Activated CD8-positive, alpha-beta T cell treated with anti-CD3 and anti-CD28 coated beads for 36 hours (primary cell): Measurements from ENCODE around the gene CLRN1. TPM values are rescaled to one million over a fixed set of nuclear protein-coding genes. Genes with fewer than 3 reads are reported as not detected.

Source experiments
- ATAC-seq: fragments of 200-7000 bp; cut with Tn5 transposase; one replicate; pipeline ENCODE4 v1.10.0; 2021; ENCODE audit warnings: mild to moderate bottlenecking, moderate library complexity
- CTCF ChIA-PET: fragments of 350-600 bp; sonication (Branson Sonifier 250); formaldehyde crosslinking; loops from one replicate; lab custom pipeline; 2021; ENCODE audit warnings: antibody characterized with exemption; lab: Charles Lee
- POLR2A ChIA-PET: fragments of 350-600 bp; sonication (Branson Sonifier 250); formaldehyde crosslinking; loops from one replicate; lab custom pipeline; 2021; ENCODE audit warnings: antibody characterized with exemption; lab: Charles Lee
- DNase-seq: peaks from one replicate; pipeline ENCODE4 v3.0.0-alpha.2; 2020
- H3K27ac Mint-ChIP-seq: one replicate; pipeline ENCODE4 v1.8.0; 2021; ENCODE audit warnings: mild to moderate bottlenecking, mixed read lengths
- H3K27me3 Mint-ChIP-seq: one replicate; pipeline ENCODE4 v1.8.0; 2021; ENCODE audit warnings: mixed read lengths
- H3K36me3 Mint-ChIP-seq: one replicate; pipeline ENCODE4 v1.8.0; 2021; ENCODE audit warnings: low read depth, mixed read lengths
- H3K4me1 Mint-ChIP-seq: one replicate; pipeline ENCODE4 v1.8.0; 2021; ENCODE audit warnings: low read depth, mixed read lengths
- H3K4me3 Mint-ChIP-seq: one replicate; pipeline ENCODE4 v1.8.0; 2021; ENCODE audit warnings: mild to moderate bottlenecking, moderate library complexity, mixed read lengths
- H3K9me3 Mint-ChIP-seq: one replicate; pipeline ENCODE4 v1.8.0; 2021; ENCODE audit warnings: mixed read lengths
- CTCF ChIP-seq: fragments of 200-600 bp; IDR thresholded peaks from one replicate; pipeline ENCODE4 v1.8.0; 2022; ENCODE audit warnings: antibody characterized with exemption, mild to moderate bottlenecking
- intact Hi-C: fragments of 100-400 bp; cut with micrococcal nuclease; formaldehyde crosslinking; loops from one replicate; pipeline ENCODE4 v1.10.0; 2022
- total RNA-seq, 2 experiments: library from RNA; stranded (reverse); gene quantifications; one replicate each; pipeline ENCODE4 v1.2.3, GENCODE V29; 2021

The CLRN1 gene
- total RNA-seq, 2 experiments from 2014 or later: not detected

- Mint-ChIP-seq H3K27ac (no peak overlapping the region), H3K4me3 (no peak overlapping the region), H3K36me3 (no peaks in the 10 kb centered on the region), H3K27me3 (peaks cover 4% of the 10 kb centered on the region), H3K9me3 (no peaks in the 10 kb centered on the region), H3K4me1 (no peaks in the 10 kb centered on the region)
- no peak for DNase-seq
- ChIA-PET CTCF (interaction anchor here (1.1 to 1.6 kb wide), 4 partner anchors 10 to 90 kb away, joined by 3 to 5 read pairs (median 5); no protein-coding TSS in a partner anchor), POLR2A (no interaction called here)
- no peak for ATAC-seq
- no peak for TF ChIP-seq CTCF
- intact Hi-C loops: no loop called here
Observed at GRCh38 chr3:150878290-150878689, 94.2 kb downstream of the CLRN1 start.

- ChIA-PET POLR2A (no interaction called here), CTCF (interaction anchor here (1.6 kb wide), 1 partner anchor 12 kb away, joined by 5 read pairs; no protein-coding TSS in a partner anchor)
- Mint-ChIP-seq H3K36me3 (no peaks in the 10 kb centered on the region), H3K27ac (no peak overlapping the region), H3K4me1 (no peaks in the 10 kb centered on the region), H3K4me3 (no peak overlapping the region), H3K27me3 (peaks cover 4% of the 10 kb centered on the region), H3K9me3 (no peaks in the 10 kb centered on the region)
- TF ChIP-seq CTCF: no peak
- intact Hi-C loops: no loop called here
- DNase-seq (no peak), ATAC-seq (no peak)
Observed at GRCh38 chr3:150877303-150877702, 95.2 kb downstream of the CLRN1 start.

- H3K27ac Mint-ChIP-seq: no peak overlapping the region
- H3K4me3 Mint-ChIP-seq: no peak overlapping the region
- H3K9me3 Mint-ChIP-seq: no peaks in the 10 kb centered on the region
- no peaks in the 10 kb centered on the region for H3K36me3 Mint-ChIP-seq
- DNase-seq: no peak
- no peak for ATAC-seq
- POLR2A ChIA-PET: no interaction called here
- H3K27me3 Mint-ChIP-seq: peaks cover 2% of the 10 kb centered on the region
- CTCF ChIA-PET: no interaction called here
- no peak for TF ChIP-seq CTCF
- no peaks in the 10 kb centered on the region for H3K4me1 Mint-ChIP-seq
- intact Hi-C loops: no loop called here
Observed at GRCh38 chr3:150876611-150877265, 95.8 kb downstream of the CLRN1 start.

Other genes with a start within 250 kb of the CLRN1 start
- gene SIAH2, start 209.6 kb downstream of the CLRN1 start, total RNA-seq: 10 to 100 TPM; 90.3 to 91.1 TPM
- not detected for gene MINDY4B, start 67.3 kb downstream of the CLRN1 start, total RNA-seq
- gene MED12L, start 112.9 kb upstream of the CLRN1 start, total RNA-seq: 1 to 10 TPM; 2.9 to 3.4 TPM
- 100 to 1,000 TPM in 1 of 2 experiments, 10 to 100 TPM in 1; 91.8 to 101 TPM for gene GPR171, start 230.5 kb upstream of the CLRN1 start, total RNA-seq